ENCODE measurements around the gene TNFRSF4. TPM values are rescaled to one million over a fixed set of nuclear protein-coding genes. Genes with fewer than 3 reads are reported as not detected.

TNFRSF4 gene
- total and polyA plus RNA-seq, 9 of the 15 experiments (the other 6 are each of a cell fraction or from before 2014, with no cell fraction given): 0.07 to 0.44 (median 0.19) TPM; not detected in 5

DNA sequence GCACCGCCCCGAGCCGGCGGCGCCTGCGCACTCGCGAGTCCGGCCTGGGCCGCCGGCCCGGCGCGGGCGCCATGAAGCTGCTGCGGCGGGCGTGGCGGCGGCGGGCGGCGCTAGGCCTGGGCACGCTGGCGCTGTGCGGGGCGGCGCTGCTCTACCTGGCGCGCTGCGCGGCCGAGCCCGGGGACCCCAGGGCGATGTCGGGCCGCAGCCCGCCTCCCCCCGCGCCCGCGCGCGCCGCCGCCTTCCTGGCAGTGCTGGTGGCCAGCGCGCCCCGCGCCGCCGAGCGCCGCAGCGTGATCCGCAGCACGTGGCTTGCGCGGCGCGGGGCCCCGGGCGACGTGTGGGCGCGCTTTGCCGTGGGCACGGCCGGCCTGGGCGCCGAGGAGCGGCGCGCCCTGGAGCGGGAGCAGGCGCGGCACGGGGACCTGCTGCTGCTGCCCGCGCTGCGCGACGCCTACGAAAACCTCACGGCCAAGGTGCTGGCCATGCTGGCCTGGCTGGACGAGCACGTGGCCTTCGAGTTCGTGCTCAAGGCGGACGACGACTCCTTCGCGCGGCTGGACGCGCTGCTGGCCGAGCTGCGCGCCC lies 18.3 kb upstream of the TNFRSF4 start, which contains the start of gene B3GALT6 (continued):
- no peak for TF ChIP-seq ZFP36 (IDR thresholded peaks at IDR 0.05; ENCODE audit: low read depth, low read length, partially characterized antibody)
- TF ChIP-seq NR2C2 (CRISPR knock-in tag; IDR thresholded peaks at IDR 0.05): peak; percentile 83
- peak; percentile 95 for TF ChIP-seq NR2C2 (tag; IDR thresholded peaks at IDR 0.05)
- no peak for TF ChIP-seq RBM17 (IDR thresholded peaks at IDR 0.05; ENCODE audit: borderline replicate concordance, low read depth, low read length)
- no peak; the same call in 1 of the 2 replicates for TF ChIP-seq CTBP1 (IDR thresholded peaks at IDR 0.05; ENCODE audit: borderline replicate concordance)
- no peak for TF ChIP-seq HOXB6 (CRISPR knock-in tag; IDR thresholded peaks at IDR 0.05; ENCODE audit: borderline replicate concordance)
- TF ChIP-seq, protein P1, sequence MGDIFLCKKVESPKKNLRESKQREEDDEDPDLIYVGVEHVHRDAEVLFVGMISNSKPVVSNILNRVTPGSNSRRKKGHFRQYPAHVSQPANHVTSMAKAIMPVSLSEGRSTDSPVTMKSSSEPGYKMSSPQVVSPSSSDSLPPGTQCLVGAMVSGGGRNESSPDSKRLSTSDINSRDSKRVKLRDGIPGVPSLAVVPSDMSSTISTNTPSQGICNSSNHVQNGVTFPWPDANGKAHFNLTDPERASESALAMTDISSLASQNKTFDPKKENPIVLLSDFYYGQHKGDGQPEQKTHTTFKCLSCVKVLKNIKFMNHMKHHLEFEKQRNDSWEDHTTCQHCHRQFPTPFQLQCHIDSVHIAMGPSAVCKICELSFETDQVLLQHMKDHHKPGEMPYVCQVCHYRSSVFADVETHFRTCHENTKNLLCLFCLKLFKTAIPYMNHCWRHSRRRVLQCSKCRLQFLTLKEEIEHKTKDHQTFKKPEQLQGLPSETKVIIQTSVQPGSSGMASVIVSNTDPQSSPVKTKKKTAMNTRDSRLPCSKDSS (IDR thresholded peaks at IDR 0.05; ENCODE audit: low read depth, partially characterized antibody): no peak
- TF ChIP-seq PHF20 (IDR thresholded peaks at IDR 0.05; ENCODE audit: partially characterized antibody): no peak
- no peak for TF ChIP-seq ZFP30 (CRISPR knock-in tag; IDR thresholded peaks at IDR 0.05; ENCODE audit: borderline replicate concordance)
- TF ChIP-seq MTA2 (IDR thresholded peaks at IDR 0.05; ENCODE audit: low read depth): no peak
- no peak for TF ChIP-seq CHD1 (IDR thresholded peaks at IDR 0.05; ENCODE audit: low read length)
- no peak for TF ChIP-seq BHLHE40 (IDR thresholded peaks at IDR 0.05; ENCODE audit: low read length)
- TF ChIP-seq PHTF2 (CRISPR knock-in tag; IDR thresholded peaks at IDR 0.05): no peak
- TF ChIP-seq ZNF77 (CRISPR knock-in tag; IDR thresholded peaks at IDR 0.05): no peak
- no peak for TF ChIP-seq ZNF121 (CRISPR knock-in tag; conservative IDR thresholded peaks at IDR 0.05)
- TF ChIP-seq NFE2 (IDR thresholded peaks at IDR 0.05; ENCODE audit: low read depth): no peak
- TF ChIP-seq, protein P2, sequence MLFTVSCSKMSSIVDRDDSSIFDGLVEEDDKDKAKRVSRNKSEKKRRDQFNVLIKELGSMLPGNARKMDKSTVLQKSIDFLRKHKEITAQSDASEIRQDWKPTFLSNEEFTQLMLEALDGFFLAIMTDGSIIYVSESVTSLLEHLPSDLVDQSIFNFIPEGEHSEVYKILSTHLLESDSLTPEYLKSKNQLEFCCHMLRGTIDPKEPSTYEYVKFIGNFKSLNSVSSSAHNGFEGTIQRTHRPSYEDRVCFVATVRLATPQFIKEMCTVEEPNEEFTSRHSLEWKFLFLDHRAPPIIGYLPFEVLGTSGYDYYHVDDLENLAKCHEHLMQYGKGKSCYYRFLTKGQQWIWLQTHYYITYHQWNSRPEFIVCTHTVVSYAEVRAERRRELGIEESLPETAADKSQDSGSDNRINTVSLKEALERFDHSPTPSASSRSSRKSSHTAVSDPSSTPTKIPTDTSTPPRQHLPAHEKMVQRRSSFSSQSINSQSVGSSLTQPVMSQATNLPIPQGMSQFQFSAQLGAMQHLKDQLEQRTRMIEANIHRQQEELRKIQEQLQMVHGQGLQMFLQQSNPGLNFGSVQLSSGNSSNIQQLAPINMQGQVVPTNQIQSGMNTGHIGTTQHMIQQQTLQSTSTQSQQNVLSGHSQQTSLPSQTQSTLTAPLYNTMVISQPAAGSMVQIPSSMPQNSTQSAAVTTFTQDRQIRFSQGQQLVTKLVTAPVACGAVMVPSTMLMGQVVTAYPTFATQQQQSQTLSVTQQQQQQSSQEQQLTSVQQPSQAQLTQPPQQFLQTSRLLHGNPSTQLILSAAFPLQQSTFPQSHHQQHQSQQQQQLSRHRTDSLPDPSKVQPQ (CRISPR knock-in tag; IDR thresholded peaks at IDR 0.05; ENCODE audit: borderline replicate concordance): no peak
- TF ChIP-seq, protein P3, sequence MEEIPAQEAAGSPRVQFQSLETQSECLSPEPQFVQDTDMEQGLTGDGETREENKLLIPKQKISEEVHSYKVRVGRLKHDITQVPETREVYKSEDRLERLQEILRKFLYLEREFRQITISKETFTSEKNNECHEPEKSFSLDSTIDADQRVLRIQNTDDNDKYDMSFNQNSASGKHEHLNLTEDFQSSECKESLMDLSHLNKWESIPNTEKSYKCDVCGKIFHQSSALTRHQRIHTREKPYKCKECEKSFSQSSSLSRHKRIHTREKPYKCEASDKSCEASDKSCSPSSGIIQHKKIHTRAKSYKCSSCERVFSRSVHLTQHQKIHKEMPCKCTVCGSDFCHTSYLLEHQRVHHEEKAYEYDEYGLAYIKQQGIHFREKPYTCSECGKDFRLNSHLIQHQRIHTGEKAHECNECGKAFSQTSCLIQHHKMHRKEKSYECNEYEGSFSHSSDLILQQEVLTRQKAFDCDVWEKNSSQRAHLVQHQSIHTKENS (CRISPR knock-in tag; IDR thresholded peaks at IDR 0.05): no peak
- no peak for TF ChIP-seq SOX6 (IDR thresholded peaks at IDR 0.05)
- no peak for TF ChIP-seq SMC3 (conservative IDR thresholded peaks at IDR 0.05; ENCODE audit: insufficient read depth, low read depth, low read length)
- TF ChIP-seq EP400 (IDR thresholded peaks at IDR 0.05): no peak
- TF ChIP-seq CEBPG (CRISPR knock-in tag; IDR thresholded peaks at IDR 0.05): no peak
- no peak for TF ChIP-seq CEBPG (tag; conservative IDR thresholded peaks at IDR 0.05 in 1 of 2, IDR thresholded peaks at IDR 0.05 in 1 of 2)
- TF ChIP-seq ZC3H11A (IDR thresholded peaks at IDR 0.05; ENCODE audit: low read depth, low read length): no peak
- TF ChIP-seq NBN (IDR thresholded peaks at IDR 0.05; ENCODE audit: low read depth): no peak
- no peak for TF ChIP-seq PML (IDR thresholded peaks at IDR 0.05; ENCODE audit: low read length)
- no peak for TF ChIP-seq HNRNPLL (IDR thresholded peaks at IDR 0.05; ENCODE audit: low read depth, low read length, poor library complexity, severe bottlenecking)

Data from K562 (cell line).